HCT116 (cell line): ENCODE data around the gene COL19A1. TPM values are rescaled to one million over a fixed set of nuclear protein-coding genes. Genes with fewer than 3 reads are reported as not detected.

Experiments
- ATAC-seq: fragments of 200-7000 bp; cut with Tn5 transposase; 2 replicates; pipeline ENCODE4 v1.9.1; 2020; ENCODE audit warnings: mild to moderate bottlenecking, moderate library complexity
- BruUV-seq: library from RNA; stranded (reverse); fragments of 400-500 nt; replicated peaks from 2 replicates; lab custom pipeline; 2021; lab: Mats Ljungman, UMichigan
- CTCF ChIA-PET: fragments of 300-600 bp; sonication (Branson Sonifier 250); formaldehyde crosslinking; loops from one replicate; lab custom pipeline; 2021; ENCODE audit warnings: antibody characterized with exemption; lab: Charles Lee
- POLR2A ChIA-PET: fragments of 300-600, 350-600 bp; sonication (Branson Sonifier 250); formaldehyde crosslinking; loops from one replicate; lab custom pipeline; 2021; ENCODE audit warnings: antibody characterized with exemption; lab: Charles Lee
- RAD21 ChIA-PET, 2 experiments: fragments of 300-600 bp; sonication (Branson Sonifier 250); formaldehyde crosslinking; loops; one replicate each; lab custom pipeline; 2023; ENCODE audit warnings: low total read pairs in 2 of 2; ENCODE audit not compliant: uncharacterized antibody in 2 of 2, unreplicated experiment in 2 of 2, low non-redundant PET in 1 of 2; lab: Charles Lee
- DNase-seq: peaks from one replicate; pipeline ENCODE4 v3.0.0-alpha.2; 2010; ENCODE audit warnings: low read depth, low spot score
- H2AFZ ChIP-seq: fragments of 200-600 bp; shearing (Covaris generic), sonication (generic); 2 replicates; pipeline ENCODE4 v1.6.1; 2017; ENCODE audit warnings: low read depth, mixed run types, mixed read lengths, antibody characterized with exemption, low read length; ENCODE audit not compliant: poor library complexity, severe bottlenecking
- H3K27ac ChIP-seq: 2 replicates; pipeline ENCODE4 v1.5.1; 2012; ENCODE audit warnings: low read depth, low read length
- H3K27me3 ChIP-seq: fragments of 200-600 bp; sonication (generic); 2 replicates; pipeline ENCODE4 v1.6.1; 2016; ENCODE audit warnings: mixed run types, low read length, mixed read lengths; ENCODE audit not compliant: insufficient read depth
- H3K36me3 ChIP-seq, 2 experiments: fragments of 200-500 bp in 1 of 2; fragments of 200-600 bp in 1 of 2; sonication (Bioruptor generic) in 1 of 2; sonication (generic) in 1 of 2; 2 replicates each; pipeline versions ENCODE4 v1.5.1 to v1.6.1; 2014 to 2016; ENCODE audit warnings: low read length in 2 of 2, inconsistent platforms in 1 of 2, mixed read lengths in 1 of 2, mixed run types in 1 of 2; ENCODE audit not compliant: insufficient read depth in 2 of 2, control insufficient read depth in 1 of 2
- H3K4me1 ChIP-seq, 2 experiments: fragments of 200-600 bp in 1 of 2; sonication (generic) in 1 of 2; 2 replicates each; pipeline versions ENCODE4 v1.5.1 to v1.6.1; 2012 to 2017; ENCODE audit warnings: low read length in 2 of 2, inconsistent platforms in 1 of 2, mild to moderate bottlenecking in 1 of 2, mixed read lengths in 1 of 2, mixed run types in 1 of 2, moderate library complexity in 1 of 2; ENCODE audit not compliant: insufficient read depth in 2 of 2, control insufficient read depth in 1 of 2
- H3K4me2 ChIP-seq: fragments of 200-600 bp; sonication (generic); 2 replicates; pipeline ENCODE4 v1.6.1; 2017; ENCODE audit warnings: mixed run types, low read length, mixed read lengths
- H3K4me3 ChIP-seq, 2 experiments: fragments of 200-600 bp in 1 of 2; sonication (generic) in 1 of 2; replicated peaks in 1 of 2; 2 replicates each; pipeline ENCODE4 v1.5.1; 2011 to 2016; ENCODE audit warnings: low read length in 2 of 2, control low read depth in 1 of 2, low read depth in 1 of 2, mild to moderate bottlenecking in 1 of 2, mixed read lengths in 1 of 2, mixed run types in 1 of 2
- H3K79me2 ChIP-seq: fragments of 200-600 bp; sonication (generic); 2 replicates; pipeline ENCODE4 v1.6.1; 2017; ENCODE audit warnings: mild to moderate bottlenecking, mixed run types, low read length, moderate library complexity, mixed read lengths; ENCODE audit not compliant: insufficient read depth
- H3K9ac ChIP-seq: fragments of 200-600 bp; sonication (generic); 2 replicates; pipeline ENCODE4 v1.6.1; 2016; ENCODE audit warnings: low read length, mixed read lengths
- H3K9me2 ChIP-seq: fragments of 200-600 bp; sonication (generic), shearing (Covaris generic); 2 replicates; pipeline ENCODE4 v1.6.1; 2017; ENCODE audit warnings: mixed run types, mild to moderate bottlenecking, moderate library complexity; ENCODE audit not compliant: insufficient read depth
- H3K9me3 ChIP-seq, 2 experiments: fragments of 200-500 bp in 1 of 2; fragments of 200-600 bp in 1 of 2; sonication (Bioruptor generic) in 1 of 2; sonication (generic) in 1 of 2; 2 replicates each; pipeline ENCODE4 v1.6.1; 2014 to 2017; ENCODE audit warnings: low read length in 2 of 2, mixed read lengths in 2 of 2, inconsistent platforms in 1 of 2, low read depth in 1 of 2, mild to moderate bottlenecking in 1 of 2, mixed run types in 1 of 2, moderate library complexity in 1 of 2; ENCODE audit not compliant: control insufficient read depth in 1 of 2, insufficient read depth in 1 of 2
- H4K20me1 ChIP-seq: fragments of 200-600 bp; sonication (generic), shearing (Covaris generic); 2 replicates; pipeline ENCODE4 v1.6.1; 2017; ENCODE audit warnings: mixed run types, mild to moderate bottlenecking, moderate library complexity; ENCODE audit not compliant: insufficient read depth
- ATF3 ChIP-seq: IDR thresholded peaks from 2 replicates; pipeline ENCODE4 v1.6.1; 2012
- CBX3 ChIP-seq: IDR thresholded peaks from 2 replicates; pipeline ENCODE4 v1.6.1; 2012; ENCODE audit warnings: low read depth
- EGR1 ChIP-seq: IDR thresholded peaks from 2 replicates; pipeline ENCODE4 v1.6.1; 2012; ENCODE audit warnings: low read depth
- EZH2phosphoT487 ChIP-seq: fragments of 200-600 bp; IDR thresholded peaks from 2 replicates; pipeline ENCODE4 v1.6.1; 2018; ENCODE audit warnings: antibody characterized with exemption, borderline replicate concordance
- POLR2A ChIP-seq: IDR thresholded peaks from 2 replicates; pipeline ENCODE4 v1.7.0; 2011; ENCODE audit warnings: borderline replicate concordance; ENCODE audit not compliant: insufficient read depth, insufficient read length; ENCODE audit errors: extremely low read depth
- RAD21 ChIP-seq: IDR thresholded peaks from 2 replicates; pipeline ENCODE4 v1.6.1; 2012; ENCODE audit warnings: low read depth, mild to moderate bottlenecking
- SP1 ChIP-seq: IDR thresholded peaks from 2 replicates; pipeline ENCODE4 v1.6.1; 2012; ENCODE audit warnings: low read depth
- TCF7L2 ChIP-seq: IDR thresholded peaks from 2 replicates; pipeline ENCODE4 v1.7.0; 2011; ENCODE audit warnings: borderline replicate concordance, inconsistent platforms; ENCODE audit not compliant: insufficient read depth, insufficient read length; ENCODE audit errors: extremely low read depth
- YY1 ChIP-seq: IDR thresholded peaks from 2 replicates; pipeline ENCODE4 v1.6.1; 2011; ENCODE audit warnings: low read length, low read depth, moderate library complexity, mild to moderate bottlenecking; ENCODE audit not compliant: insufficient replicate concordance; ENCODE audit errors: extremely low read depth
- ZFX ChIP-seq: fragments of 450-650 bp; IDR thresholded peaks from 2 replicates; pipeline ENCODE4 v1.6.1; 2017
- intact Hi-C: fragments of 100-400 bp; cut with micrococcal nuclease; formaldehyde crosslinking; loops from 2 replicates; pipeline ENCODE4 v1.10.0; 2022
- total RNA-seq: library from RNA; stranded (reverse); gene quantifications from one replicate; pipeline ENCODE4 v1.2.1, GENCODE V29; 2021; ENCODE audit not compliant: unreplicated experiment
- TF ChIP-seq, protein P1 (sequence below): IDR thresholded peaks from 2 replicates; pipeline ENCODE4 v1.6.1; 2012

Gene COL19A1
- total RNA-seq, 1 experiment from 2014 or later, result not detected

DNA sequence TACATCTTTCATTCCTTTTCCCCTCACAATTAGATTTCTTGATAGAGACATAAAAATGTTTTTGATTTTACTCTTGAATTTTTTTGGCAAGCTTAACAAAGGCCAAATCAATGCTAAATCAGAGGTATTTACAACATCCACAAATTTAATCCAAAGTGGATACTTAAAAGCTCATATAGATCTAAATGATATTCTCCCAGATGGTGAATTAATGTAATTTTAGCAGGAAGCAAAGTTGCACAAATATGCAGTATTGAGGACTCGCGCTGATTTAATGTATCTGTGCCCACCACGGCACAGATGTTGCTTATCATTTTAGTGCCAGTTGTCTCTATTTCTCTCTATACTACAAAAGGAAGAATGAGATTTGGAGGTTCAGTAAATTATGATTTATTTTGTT, 167.4 kb downstream of the COL19A1 start (continued):
- TF ChIP-seq ATF3, result no peak
- no peak for TF ChIP-seq TCF7L2
- no peak for TF ChIP-seq YY1
- TF ChIP-seq RAD21, result no peak
- no peak for TF ChIP-seq CBX3
- TF ChIP-seq, protein P1, sequence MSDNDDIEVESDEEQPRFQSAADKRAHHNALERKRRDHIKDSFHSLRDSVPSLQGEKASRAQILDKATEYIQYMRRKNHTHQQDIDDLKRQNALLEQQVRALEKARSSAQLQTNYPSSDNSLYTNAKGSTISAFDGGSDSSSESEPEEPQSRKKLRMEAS, result no peak
- TF ChIP-seq EZH2phosphoT487, result no peak
- TF ChIP-seq ZFX, result no peak
- no peak for TF ChIP-seq EGR1
- TF ChIP-seq SP1, result no peak
- TF ChIP-seq POLR2A, result no peak

- H3K4me1 ChIP-seq, result no peaks in the 10 kb centered on the region
- H3K36me3 ChIP-seq, result no peaks in the 10 kb centered on the region
- ChIA-PET CTCF (no interaction called here), RAD21 (no interaction called here), POLR2A (no interaction called here)
- H4K20me1 ChIP-seq, result no peaks in the 10 kb centered on the region
- H3K9me2 ChIP-seq, result no peaks in the 10 kb centered on the region
- intact Hi-C loops, result no loop called here
- ATAC-seq (no peak), DNase-seq (no peak)
- H3K9ac ChIP-seq, result no peak overlapping the region
- no peaks in the 10 kb centered on the region for H3K9me3 ChIP-seq
- TF ChIP-seq TCF7L2, result no peak
- BruUV-seq, result no TSS peak
- no peaks in the 10 kb centered on the region for H3K79me2 ChIP-seq
- H3K27ac ChIP-seq, result no peak overlapping the region
- H3K4me3 ChIP-seq, result no peak overlapping the region
- no peak overlapping the region for H2AFZ ChIP-seq
- H3K27me3 ChIP-seq, result peaks cover 5% of the 10 kb centered on the region; the same call in 1 of the 2 replicates
- no peak overlapping the region for H3K4me2 ChIP-seq
Measured at GRCh38 chr6:70037445-70037844, 171.1 kb downstream of the COL19A1 start.
